NCI-H2196 (cell line): Measurements from ENCODE around the gene EIPR1.
"Not testable (repeated sequence)": the region's sequence is repeated elsewhere in the genome, so short reads cannot be mapped to it uniquely, and the experiment has no call there.

Experiments
- DNase-seq: peaks from one replicate; lab custom pipeline; 2025; ENCODE audit not compliant: unreplicated experiment; lab: John Stamatoyannopoulos, UW

The EIPR1 gene

DNA sequence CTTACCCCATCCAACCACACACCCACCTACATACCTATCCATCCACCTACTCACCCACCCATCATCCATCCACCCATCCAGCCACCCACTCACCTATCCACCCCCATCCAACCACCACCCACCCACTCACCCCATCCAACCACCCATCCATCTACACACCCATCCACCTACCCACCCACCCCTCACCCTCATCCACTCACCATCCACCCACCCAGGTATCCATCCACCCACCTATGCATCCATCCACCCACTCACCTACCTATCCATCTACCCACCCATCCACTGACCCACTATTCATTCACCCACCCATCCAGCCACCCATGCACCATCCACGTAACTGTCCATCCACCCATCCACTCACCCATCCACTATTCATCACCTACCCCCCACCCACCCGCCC is 194.8 kb downstream of the EIPR1 start:
- no peak for DNase-seq

GRCh38 chr2:3181416-3182010 is 196.1 kb downstream of the EIPR1 start:
- no peak for DNase-seq

GRCh38 chr2:3180909-3181221 is 196.8 kb downstream of the EIPR1 start:
- not testable (repeated sequence) for DNase-seq

DNA sequence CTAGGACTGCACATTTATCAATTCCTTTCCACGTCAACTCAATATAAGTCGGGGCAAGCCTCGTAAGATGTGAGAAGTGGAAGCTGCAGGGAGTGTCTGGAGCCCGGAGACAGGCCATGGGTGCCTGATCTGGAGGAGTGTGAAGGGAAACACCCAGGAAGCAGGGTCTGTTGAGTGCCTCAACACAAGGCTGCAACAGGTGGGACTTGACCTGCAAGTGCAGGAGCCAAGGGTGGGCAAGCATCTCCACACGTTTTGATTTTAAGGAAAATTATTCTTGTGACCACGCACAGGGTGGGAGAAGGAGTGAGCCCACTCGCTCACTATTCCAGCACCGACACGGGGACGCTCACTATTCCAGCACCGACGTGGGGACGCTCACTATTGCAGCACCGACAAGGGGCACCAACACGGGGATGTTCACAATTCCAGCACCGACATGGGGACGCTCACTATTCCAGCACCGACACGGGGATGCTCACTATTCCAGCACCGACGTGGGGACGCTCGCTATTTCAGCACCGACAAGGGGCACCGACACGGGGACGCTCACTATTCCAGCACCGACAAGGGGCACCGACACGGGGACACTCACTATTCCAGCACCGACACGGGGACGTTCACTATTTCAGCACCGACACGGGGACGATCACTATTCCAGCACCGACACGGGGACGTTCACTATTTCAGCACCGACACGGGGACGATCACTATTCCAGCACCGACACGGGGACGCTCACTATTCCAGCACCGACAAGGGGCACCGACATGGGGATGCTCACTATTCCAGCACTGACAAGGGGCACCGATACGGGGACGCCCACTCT is 197.3 kb downstream of the EIPR1 start:
- no peak for DNase-seq

DNA sequence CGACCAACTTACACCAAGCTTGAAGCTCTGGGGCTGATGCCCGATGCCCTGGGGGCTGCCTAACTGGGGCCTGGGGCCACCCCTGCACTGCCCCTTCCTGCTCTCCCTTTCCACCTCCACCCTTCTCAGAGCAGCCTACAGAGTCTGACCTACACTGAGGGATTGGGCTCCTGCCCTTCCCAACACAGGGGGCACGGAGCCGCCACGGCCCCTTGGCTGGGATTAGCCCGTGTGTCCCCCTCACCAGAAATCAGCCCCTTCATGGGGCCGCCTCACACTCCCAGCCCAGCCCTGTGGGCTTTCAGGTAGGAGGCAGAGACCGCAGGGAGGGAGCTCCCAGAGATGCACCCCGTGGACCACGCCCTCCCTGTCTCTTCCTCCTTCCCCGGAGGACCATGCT is 198.0 kb downstream of the EIPR1 start:
- no peak for DNase-seq

- no peak for DNase-seq
These were observed 198.4 kb downstream of the EIPR1 start for GRCh38 chr2:3179208-3179607.

DNA sequence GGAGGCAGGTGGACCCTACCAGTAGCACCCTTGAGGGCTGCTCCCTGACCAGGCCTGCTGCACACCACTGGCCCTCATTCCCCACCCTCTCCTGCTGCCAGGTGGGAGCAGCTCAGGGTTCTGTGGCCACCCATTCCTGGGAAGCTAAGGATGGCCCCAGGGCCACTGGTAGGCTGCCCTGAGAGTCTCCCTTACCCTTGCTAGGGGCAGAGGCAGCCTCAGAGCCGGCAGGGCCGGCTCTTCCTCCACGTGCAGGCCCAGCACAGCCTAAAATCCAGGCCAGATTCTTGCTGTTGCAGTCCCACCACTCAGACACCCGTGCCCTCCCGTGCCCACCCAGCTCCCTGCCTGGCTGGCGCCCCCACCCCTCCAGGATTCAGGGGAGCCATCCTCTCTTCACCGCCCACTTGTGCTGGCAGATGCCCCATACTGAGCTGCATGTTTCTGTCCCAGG is 199.0 kb downstream of the EIPR1 start:
- no peak for DNase-seq

DNA sequence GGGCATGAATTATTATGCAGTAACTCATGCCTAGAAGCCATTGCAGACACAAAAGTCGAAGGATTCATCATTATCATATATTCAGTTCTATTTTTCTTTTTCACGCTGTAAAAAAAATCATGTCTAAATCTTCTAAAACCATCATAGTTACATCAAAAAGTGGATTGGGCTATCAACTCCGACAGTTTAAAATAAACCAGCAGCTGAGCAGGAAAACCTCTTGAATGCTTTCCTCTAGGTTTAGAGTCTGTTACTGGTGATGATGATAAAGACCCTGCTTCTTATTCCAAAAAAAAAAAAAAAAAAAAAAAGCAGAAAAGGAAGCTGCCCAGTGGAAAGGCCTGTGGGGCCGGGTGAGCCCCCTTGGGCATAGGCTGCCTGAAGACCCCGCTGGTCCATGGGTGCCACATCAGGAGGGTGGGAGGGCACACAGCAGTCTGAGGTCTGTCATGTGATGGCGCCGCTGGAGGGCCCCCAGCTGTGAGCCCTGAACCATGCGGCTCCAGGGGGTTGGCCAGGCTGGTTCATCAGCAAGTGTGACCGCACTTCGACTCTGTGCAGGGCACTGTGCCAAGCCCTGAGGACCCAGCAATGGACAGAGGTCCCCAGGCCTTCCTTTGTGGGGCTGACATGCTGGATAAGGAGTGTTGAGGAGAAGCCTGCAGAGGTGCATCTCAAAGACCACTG is 199.6 kb downstream of the EIPR1 start:
- DNase-seq = no peak

DNA sequence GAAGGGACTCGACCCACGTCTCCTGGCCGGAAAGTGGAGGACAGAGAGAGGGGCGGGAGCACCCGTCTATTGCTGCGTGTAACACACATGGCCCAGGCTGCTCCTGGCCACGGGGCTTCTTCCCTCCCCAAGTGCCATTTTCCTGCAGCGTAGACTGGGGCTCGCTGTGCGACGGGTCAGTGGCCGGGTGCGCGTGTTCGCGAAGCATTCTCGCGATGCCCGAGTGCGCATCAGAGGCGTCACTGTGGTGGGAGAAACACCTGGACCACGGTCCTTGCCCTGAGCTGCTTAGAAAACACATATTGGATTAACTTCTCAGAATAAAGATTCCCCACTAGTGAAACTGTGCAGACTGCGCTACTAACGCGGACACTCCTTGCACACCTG is 200.8 kb downstream of the EIPR1 start:
- no peak for DNase-seq

GRCh38 chr2:3176071-3176868 is 201.3 kb downstream of the EIPR1 start:
- no peak for DNase-seq

- no peak for DNase-seq
These were observed 202.1 kb downstream of the EIPR1 start for GRCh38 chr2:3175568-3175955.

- DNase-seq = no peak
These were observed 202.7 kb downstream of the EIPR1 start for GRCh38 chr2:3174626-3175567.

DNA sequence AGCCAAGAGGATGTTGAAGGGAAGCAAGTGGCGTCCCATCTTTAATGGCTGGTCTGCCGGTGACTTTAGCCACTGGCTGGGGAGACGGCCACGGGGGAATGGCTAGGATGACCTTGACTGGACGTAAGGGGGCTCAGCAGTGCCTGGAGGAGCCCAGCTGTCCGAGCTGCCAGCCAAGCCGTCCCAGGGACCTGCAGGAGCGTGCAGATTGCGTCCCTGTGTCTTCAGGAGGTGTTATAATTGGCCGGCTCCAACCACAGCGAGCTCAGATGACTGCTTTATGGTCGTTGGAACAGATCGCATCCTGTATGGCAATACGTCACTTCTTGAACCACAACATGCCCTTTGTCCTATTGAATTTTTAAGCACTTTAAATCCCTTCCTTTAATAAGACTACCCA is 204.6 kb downstream of the EIPR1 start:
- DNase-seq = peak; percentile 23

DNA sequence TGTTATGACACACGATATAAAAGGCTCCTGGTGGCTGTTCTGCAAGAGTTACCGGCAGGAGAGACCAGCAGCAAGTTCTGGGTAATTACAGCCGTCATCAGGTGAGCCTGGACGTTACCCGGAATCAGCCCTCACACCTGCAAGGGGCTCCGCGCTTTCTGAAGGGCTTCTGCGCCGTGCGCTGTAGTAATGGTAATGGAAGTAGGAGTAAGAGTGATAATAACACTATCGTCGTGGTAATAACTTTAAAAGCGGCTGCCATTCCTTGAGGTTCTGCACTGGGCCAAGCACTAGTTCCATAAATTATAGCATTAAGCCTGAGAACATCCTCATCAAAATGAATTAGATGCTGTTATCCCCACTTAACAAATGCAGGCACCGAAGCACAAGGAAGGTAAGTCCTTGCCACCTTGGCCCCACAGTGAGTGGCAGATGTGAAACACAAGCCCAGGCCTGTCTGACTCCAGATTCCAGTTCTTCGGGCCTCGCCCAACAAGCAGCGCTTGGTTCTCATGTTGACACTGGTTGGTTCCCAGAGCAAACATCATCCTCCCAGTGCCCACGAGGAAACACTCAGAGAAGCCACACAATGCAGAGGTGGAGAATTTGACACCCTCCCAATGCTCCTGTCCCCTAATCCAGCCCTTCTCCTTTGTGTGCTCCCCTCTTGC is 205.2 kb downstream of the EIPR1 start:
- DNase-seq = peak; percentile 52

- no peak for DNase-seq
These were observed 205.9 kb downstream of the EIPR1 start for GRCh38 chr2:3171564-3172264.

- no peak for DNase-seq
These were observed 206.7 kb downstream of the EIPR1 start for GRCh38 chr2:3170792-3171455.

DNA sequence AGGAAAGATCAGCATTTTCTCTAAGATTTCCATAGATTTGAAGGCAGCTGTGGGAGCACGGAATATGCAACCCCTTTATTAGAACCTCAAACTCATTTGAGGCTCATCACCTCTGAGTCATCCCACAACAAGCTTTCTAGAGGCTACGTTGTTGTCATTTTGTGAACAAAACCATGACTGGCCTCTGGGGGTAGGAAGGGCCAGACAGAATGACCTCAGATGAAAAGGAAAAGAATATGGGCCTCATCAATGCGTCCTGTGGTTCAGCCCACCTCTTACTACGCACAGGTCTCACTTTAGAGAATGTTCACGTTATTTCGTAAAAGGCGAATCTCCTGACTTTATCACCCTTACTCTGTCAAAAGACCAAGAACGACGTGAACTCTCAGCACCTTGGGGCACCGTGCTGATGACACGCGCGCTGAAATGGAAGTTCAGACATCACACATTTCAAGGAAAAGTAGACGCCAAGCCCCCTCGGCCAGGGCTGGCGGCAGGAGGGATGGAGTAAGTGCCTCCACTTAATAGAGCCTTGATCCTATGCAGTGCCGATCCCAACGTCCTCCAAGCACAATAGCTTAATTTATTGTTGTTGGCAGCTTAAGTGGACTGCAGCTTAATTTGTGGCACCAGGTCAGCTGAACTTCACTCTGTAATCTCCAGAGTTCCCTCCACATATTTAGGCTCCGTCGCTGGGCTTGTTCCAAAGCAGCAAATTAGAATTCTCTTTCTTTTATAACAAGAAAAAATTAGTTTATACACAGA is 208.3 kb downstream of the EIPR1 start:
- DNase-seq = no peak
